Activated CD8-positive, alpha-beta memory T cell treated with anti-CD3 and anti-CD28 coated beads, Interleukin-2, amount 50 U/mL, for 4 hours (primary cell): ENCODE data around the gene DOHH.

Source experiments
- DNase-seq: peaks from one replicate; pipeline ENCODE4 v3.0.0-alpha.2; 2020

DOHH gene

GRCh38 chr19:3500429-3501101, at the start of gene DOHH:
Gene DOHH (minus strand): TSS chr19:3500674. CDS start chr19:3496814, 3,860 bp downstream.
- peak; percentile 93 for DNase-seq

GRCh38 chr19:3549816-3550215, 49.3 kb upstream of the DOHH start:
- no peak for DNase-seq

- no peak for DNase-seq
Observed at GRCh38 chr19:3548606-3549005, 48.1 kb upstream of the DOHH start.

GRCh38 chr19:3547767-3548282, 47.4 kb upstream of the DOHH start:
- DNase-seq = no peak

- peak; percentile 44 for DNase-seq
Observed at GRCh38 chr19:3547301-3547731, 46.8 kb upstream of the DOHH start.

- no peak for DNase-seq
Observed at GRCh38 chr19:3546119-3546518, 45.6 kb upstream of the DOHH start.

GRCh38 chr19:3545669-3546034, 45.2 kb upstream of the DOHH start:
- DNase-seq = no peak

- peak; percentile 80 for DNase-seq
Observed at GRCh38 chr19:3544742-3545668, 44.5 kb upstream of the DOHH start.

GRCh38 chr19:3544058-3544376, 43.5 kb upstream of the DOHH start:
- DNase-seq = no peak

- DNase-seq = no peak
Observed at GRCh38 chr19:3543150-3544057, 42.9 kb upstream of the DOHH start.

GRCh38 chr19:3539756-3540118, 39.3 kb upstream of the DOHH start:
- DNase-seq = no peak

GRCh38 chr19:3538965-3539755, 38.7 kb upstream of the DOHH start, which contains the start of gene TEKTIP1:
Gene TEKTIP1 (plus strand): TSS chr19:3539174. CDS start chr19:3539178, 4 bp downstream.
- DNase-seq = peak; percentile 15

GRCh38 chr19:3538258-3538929, 37.9 kb upstream of the DOHH start:
- DNase-seq = no peak

GRCh38 chr19:3537438-3538240, 37.2 kb upstream of the DOHH start:
- DNase-seq = no peak

GRCh38 chr19:3537101-3537437, 36.6 kb upstream of the DOHH start:
- DNase-seq = no peak

- DNase-seq = no peak
Observed at GRCh38 chr19:3536429-3537100, 36.1 kb upstream of the DOHH start.

- DNase-seq = no peak
Observed at GRCh38 chr19:3535981-3536380, 35.5 kb upstream of the DOHH start.

- no peak for DNase-seq
Observed at GRCh38 chr19:3535563-3535965, 35.1 kb upstream of the DOHH start.

GRCh38 chr19:3535235-3535535, 34.7 kb upstream of the DOHH start:
- no peak for DNase-seq
